Measurements from ENCODE around the gene GIMAP7. TPM values are rescaled to one million over a fixed set of nuclear protein-coding genes. Genes with fewer than 3 reads are reported as not detected.
A peak's percentile ranks its signal among the peaks of the same experiment; 100 is the strongest.

Gene GIMAP7
- total RNA-seq (10 to 100 TPM; 62.7 to 68.3 TPM), total RNA-seq (49.9 to 132 reads per million in 2 donors)

- Mint-ChIP-seq H3K4me3 (peak within 1 kb of the TSS; percentile 100), H3K27ac (peak within 1 kb of the TSS; percentile 94), H3K27me3 (no peaks in the 10 kb centered on the region), H3K4me1 (peaks cover 38% of the 10 kb centered on the region), H3K36me3 (ENCODE audit: low read depth) (peaks cover 14% of the 10 kb centered on the region)
- ATAC-seq: peak; percentile 85
- peak in 2 of 3 donors; percentile 13 to 48 for DNase-seq
- H3K9me3 ChIP-seq (ENCODE audit: control insufficient read depth, low read length, poor library complexity, severe bottlenecking): no peaks in the 10 kb centered on the region
These were observed at the start of gene GIMAP7 for GRCh38 chr7:150514748-150515222. Gene GIMAP7, plus strand, starts transcription at chr7:150514872. Its CDS starts 5,103 bp downstream, at chr7:150519975.

- no peak for DNase-seq
- Mint-ChIP-seq H3K27ac (peak overlapping the region; percentile 78), H3K4me3 (no peak overlapping the region)
These were observed 49.7 kb upstream of the GIMAP7 start for GRCh38 chr7:150464962-150465361.

GRCh38 chr7:150465414-150465813, 49.3 kb upstream of the GIMAP7 start:
- Mint-ChIP-seq H3K4me1 (peaks cover 50% of the 10 kb centered on the region), H3K27me3 (no peaks in the 10 kb centered on the region), H3K27ac (peak overlapping the region; percentile 78), H3K36me3 (ENCODE audit: low read depth) (peaks cover 18% of the 10 kb centered on the region), H3K4me3 (no peak overlapping the region)
- no peak for DNase-seq
- no peak for ATAC-seq
- peaks cover 10% of the 10 kb centered on the region for H3K9me3 ChIP-seq (ENCODE audit: control insufficient read depth, low read length, poor library complexity, severe bottlenecking)

More at GRCh38 chr7:150464962-150465361, 49.7 kb upstream of the GIMAP7 start:
- Mint-ChIP-seq H3K4me1 (peaks cover 48% of the 10 kb centered on the region), H3K36me3 (ENCODE audit: low read depth) (peaks cover 17% of the 10 kb centered on the region), H3K27me3 (no peaks in the 10 kb centered on the region)
- H3K9me3 ChIP-seq (ENCODE audit: control insufficient read depth, low read length, poor library complexity, severe bottlenecking): peaks cover 12% of the 10 kb centered on the region
- no peak for ATAC-seq

- Mint-ChIP-seq H3K4me1 (peaks cover 52% of the 10 kb centered on the region), H3K27me3 (no peaks in the 10 kb centered on the region), H3K4me3 (no peak overlapping the region), H3K27ac (peak overlapping the region; percentile 63), H3K36me3 (ENCODE audit: low read depth) (peaks cover 18% of the 10 kb centered on the region)
- no peak for DNase-seq
- peaks cover 5% of the 10 kb centered on the region for H3K9me3 ChIP-seq (ENCODE audit: control insufficient read depth, low read length, poor library complexity, severe bottlenecking)
- ATAC-seq: no peak
These were observed 48.2 kb upstream of the GIMAP7 start for GRCh38 chr7:150466477-150466876.

GRCh38 chr7:150468241-150468640, 46.4 kb upstream of the GIMAP7 start:
- Mint-ChIP-seq H3K4me3 (peak overlapping the region; percentile 78), H3K36me3 (ENCODE audit: low read depth) (peaks cover 21% of the 10 kb centered on the region), H3K4me1 (peaks cover 55% of the 10 kb centered on the region), H3K27me3 (no peaks in the 10 kb centered on the region), H3K27ac (peak overlapping the region; percentile 81)
- ATAC-seq (peak; percentile 62), DNase-seq (no peak)
- peaks cover 2% of the 10 kb centered on the region for H3K9me3 ChIP-seq (ENCODE audit: control insufficient read depth, low read length, poor library complexity, severe bottlenecking)

GRCh38 chr7:150471886-150472285, 42.8 kb upstream of the GIMAP7 start:
- Mint-ChIP-seq H3K4me1 (peaks cover 60% of the 10 kb centered on the region), H3K4me3 (no peak overlapping the region)

GRCh38 chr7:150473902-150474301, 40.8 kb upstream of the GIMAP7 start:
- DNase-seq (no peak), ATAC-seq (no peak)
- H3K9me3 ChIP-seq (ENCODE audit: control insufficient read depth, low read length, poor library complexity, severe bottlenecking): peaks cover 10% of the 10 kb centered on the region
- H3K27me3 Mint-ChIP-seq: no peaks in the 10 kb centered on the region
- H3K27ac Mint-ChIP-seq: peak overlapping the region; percentile 51
- peak overlapping the region; percentile 28 for H3K4me3 Mint-ChIP-seq
- H3K36me3 Mint-ChIP-seq (ENCODE audit: low read depth): peaks cover 24% of the 10 kb centered on the region
- H3K4me1 Mint-ChIP-seq: peaks cover 53% of the 10 kb centered on the region

More at GRCh38 chr7:150471886-150472285, 42.8 kb upstream of the GIMAP7 start:
- DNase-seq: no peak
- peaks cover 6% of the 10 kb centered on the region for H3K9me3 ChIP-seq (ENCODE audit: control insufficient read depth, low read length, poor library complexity, severe bottlenecking)
- H3K27ac Mint-ChIP-seq: peak overlapping the region; percentile 51
- H3K36me3 Mint-ChIP-seq (ENCODE audit: low read depth): peaks cover 32% of the 10 kb centered on the region
- no peak for ATAC-seq
- no peaks in the 10 kb centered on the region for H3K27me3 Mint-ChIP-seq

- no peaks in the 10 kb centered on the region for H3K27me3 Mint-ChIP-seq
- H3K4me1 Mint-ChIP-seq: peaks cover 54% of the 10 kb centered on the region
- peaks cover 10% of the 10 kb centered on the region for H3K9me3 ChIP-seq (ENCODE audit: control insufficient read depth, low read length, poor library complexity, severe bottlenecking)
- H3K27ac Mint-ChIP-seq: peak overlapping the region; percentile 98
- peaks cover 19% of the 10 kb centered on the region for H3K36me3 Mint-ChIP-seq (ENCODE audit: low read depth)
- DNase-seq (no peak), ATAC-seq (no peak)
- H3K4me3 Mint-ChIP-seq: peak overlapping the region; percentile 13
These were observed 38.4 kb upstream of the GIMAP7 start for GRCh38 chr7:150476285-150476684.

- peaks cover 16% of the 10 kb centered on the region for H3K36me3 Mint-ChIP-seq (ENCODE audit: low read depth)
- ATAC-seq: no peak
- peak overlapping the region; percentile 25 for H3K4me3 Mint-ChIP-seq
- H3K9me3 ChIP-seq (ENCODE audit: control insufficient read depth, low read length, poor library complexity, severe bottlenecking): peaks cover 10% of the 10 kb centered on the region
- H3K4me1 Mint-ChIP-seq: peaks cover 56% of the 10 kb centered on the region
- no peaks in the 10 kb centered on the region for H3K27me3 Mint-ChIP-seq
- DNase-seq: no peak
- peak overlapping the region; percentile 98 for H3K27ac Mint-ChIP-seq
These were observed 37.6 kb upstream of the GIMAP7 start for GRCh38 chr7:150476819-150477631.

GRCh38 chr7:150479023-150479716, 35.5 kb upstream of the GIMAP7 start:
- H3K9me3 ChIP-seq (ENCODE audit: control insufficient read depth, low read length, poor library complexity, severe bottlenecking): peaks cover 7% of the 10 kb centered on the region
- H3K4me1 Mint-ChIP-seq: peaks cover 65% of the 10 kb centered on the region
- ATAC-seq (peak; percentile 78), DNase-seq (no peak)
- H3K4me3 Mint-ChIP-seq: peak overlapping the region; percentile 70
- H3K27ac Mint-ChIP-seq: peak overlapping the region; percentile 98
- H3K36me3 Mint-ChIP-seq (ENCODE audit: low read depth): peaks cover 10% of the 10 kb centered on the region
- H3K27me3 Mint-ChIP-seq: no peaks in the 10 kb centered on the region

- Mint-ChIP-seq H3K4me3 (peak overlapping the region; percentile 85), H3K36me3 (ENCODE audit: low read depth) (peaks cover 6% of the 10 kb centered on the region), H3K4me1 (peaks cover 66% of the 10 kb centered on the region), H3K27ac (peak overlapping the region; percentile 98), H3K27me3 (no peaks in the 10 kb centered on the region)
- DNase-seq (peak in 2 of 3 donors; percentile 17 to 39), ATAC-seq (peak; percentile 64)
- peaks cover 3% of the 10 kb centered on the region for H3K9me3 ChIP-seq (ENCODE audit: control insufficient read depth, low read length, poor library complexity, severe bottlenecking)
These were observed 33.3 kb upstream of the GIMAP7 start for GRCh38 chr7:150481186-150481920.

- Mint-ChIP-seq H3K36me3 (ENCODE audit: low read depth) (peaks cover 2% of the 10 kb centered on the region), H3K27ac (peak overlapping the region; percentile 98), H3K27me3 (no peaks in the 10 kb centered on the region), H3K4me3 (peak overlapping the region; percentile 85), H3K4me1 (peaks cover 60% of the 10 kb centered on the region)
- H3K9me3 ChIP-seq (ENCODE audit: control insufficient read depth, low read length, poor library complexity, severe bottlenecking): peaks cover 3% of the 10 kb centered on the region
- no peak for ATAC-seq
- no peak for DNase-seq
These were observed 32.8 kb upstream of the GIMAP7 start for GRCh38 chr7:150481922-150482321.
